AG09319 (cell line): Measurements from ENCODE around the gene MRPL52.

ENCODE experiments used
- DNase-seq: peaks from one replicate; pipeline ENCODE4 v3.0.0-alpha.2; 2010; ENCODE audit warnings: low read depth; ENCODE audit errors: extremely low read depth
- TF ChIP-seq, protein P1 (sequence below): IDR thresholded peaks from 2 replicates; pipeline ENCODE4 v1.5.1; 2011; ENCODE audit warnings: low read depth, mild to moderate bottlenecking, inconsistent platforms, low read length, moderate library complexity

MRPL52 gene

DNA sequence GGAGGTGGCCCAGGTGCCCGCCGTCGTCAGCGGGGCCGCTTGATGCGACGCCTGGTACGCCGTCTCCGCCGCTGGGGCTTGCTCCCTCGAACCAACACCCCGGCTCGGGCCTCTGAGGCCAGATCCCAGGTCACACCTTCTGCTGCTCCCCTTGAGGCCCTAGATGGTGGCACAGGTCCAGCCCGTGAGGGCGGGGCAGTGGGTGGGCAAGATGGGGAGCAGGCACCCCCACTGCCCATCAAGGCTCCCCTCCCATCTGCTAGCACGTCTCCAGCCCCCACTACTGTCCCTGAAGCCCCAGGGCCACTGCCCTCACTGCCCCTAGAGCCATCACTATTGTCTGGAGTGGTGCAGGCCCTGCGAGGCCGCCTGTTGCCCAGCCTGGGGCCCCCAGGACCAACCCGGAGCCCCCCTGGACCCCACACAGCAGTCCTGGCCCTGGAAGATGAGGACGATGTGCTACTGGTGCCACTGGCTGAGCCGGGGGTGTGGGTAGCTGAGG, 47.4 kb downstream of the MRPL52 start:
- DNase-seq = no peak
- TF ChIP-seq, protein P1, sequence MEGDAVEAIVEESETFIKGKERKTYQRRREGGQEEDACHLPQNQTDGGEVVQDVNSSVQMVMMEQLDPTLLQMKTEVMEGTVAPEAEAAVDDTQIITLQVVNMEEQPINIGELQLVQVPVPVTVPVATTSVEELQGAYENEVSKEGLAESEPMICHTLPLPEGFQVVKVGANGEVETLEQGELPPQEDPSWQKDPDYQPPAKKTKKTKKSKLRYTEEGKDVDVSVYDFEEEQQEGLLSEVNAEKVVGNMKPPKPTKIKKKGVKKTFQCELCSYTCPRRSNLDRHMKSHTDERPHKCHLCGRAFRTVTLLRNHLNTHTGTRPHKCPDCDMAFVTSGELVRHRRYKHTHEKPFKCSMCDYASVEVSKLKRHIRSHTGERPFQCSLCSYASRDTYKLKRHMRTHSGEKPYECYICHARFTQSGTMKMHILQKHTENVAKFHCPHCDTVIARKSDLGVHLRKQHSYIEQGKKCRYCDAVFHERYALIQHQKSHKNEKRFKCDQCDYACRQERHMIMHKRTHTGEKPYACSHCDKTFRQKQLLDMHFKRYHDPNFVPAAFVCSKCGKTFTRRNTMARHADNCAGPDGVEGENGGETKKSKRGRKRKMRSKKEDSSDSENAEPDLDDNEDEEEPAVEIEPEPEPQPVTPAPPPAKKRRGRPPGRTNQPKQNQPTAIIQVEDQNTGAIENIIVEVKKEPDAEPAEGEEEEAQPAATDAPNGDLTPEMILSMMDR = no peak

- TF ChIP-seq, protein P1 = no peak
- no peak for DNase-seq
These were observed 48.9 kb downstream of the MRPL52 start for GRCh38 chr14:22878271-22879246.

DNA sequence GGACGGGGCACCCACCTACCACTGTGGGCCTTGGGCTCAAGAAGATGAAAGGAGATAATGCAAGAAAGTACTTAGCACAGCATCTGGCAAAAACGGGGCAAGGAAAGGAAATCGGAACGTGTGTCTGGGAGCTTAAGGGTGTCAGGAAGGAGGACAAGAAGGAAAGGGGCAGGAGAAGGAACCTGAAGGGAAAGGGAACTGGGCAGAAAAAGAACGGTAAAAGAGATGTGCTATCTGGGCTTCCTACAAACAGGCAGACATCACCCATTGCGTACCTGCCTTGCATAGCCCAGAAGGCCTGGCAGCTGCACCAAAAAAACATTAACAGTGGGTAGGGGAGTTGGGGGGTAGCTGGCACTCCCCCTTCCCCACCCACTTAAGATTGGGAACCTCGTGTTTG, 52.4 kb downstream of the MRPL52 start:
- no peak for DNase-seq
- TF ChIP-seq, protein P1 = no peak

DNA sequence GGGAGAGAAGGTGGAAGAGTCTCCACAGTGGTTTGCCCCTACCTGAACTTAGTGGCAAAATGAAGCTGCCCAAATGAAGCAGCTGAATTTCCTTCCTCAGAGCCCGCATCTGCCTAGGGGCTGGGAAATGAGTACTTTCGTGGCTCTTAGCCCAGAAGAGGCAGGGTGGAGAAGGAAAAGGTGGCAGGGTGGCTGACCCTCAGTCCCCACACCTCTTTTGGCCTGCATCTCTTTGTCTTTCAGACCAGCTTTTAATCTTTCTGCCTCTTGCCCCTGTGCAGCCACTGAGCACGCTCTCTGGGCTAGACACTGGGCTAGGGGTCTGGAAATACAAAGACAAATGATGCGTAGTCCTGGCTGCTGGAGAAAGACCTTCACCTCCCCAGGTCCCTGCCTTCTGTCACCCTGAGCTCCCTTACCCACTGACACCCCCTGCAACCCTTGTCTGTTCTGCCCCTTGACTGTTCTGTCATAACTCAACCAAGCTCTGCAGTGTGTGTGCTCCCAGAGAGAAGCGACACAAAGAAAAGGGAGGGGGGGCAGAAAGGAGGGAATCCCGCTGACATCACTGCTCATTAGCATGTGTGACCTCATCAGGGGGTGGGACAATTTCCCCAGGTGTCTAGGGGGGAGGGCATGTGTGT, 53.0 kb downstream of the MRPL52 start:
- TF ChIP-seq, protein P1 = no peak
- DNase-seq = no peak

- TF ChIP-seq, protein P1 = no peak
- DNase-seq = no peak
These were observed 53.7 kb downstream of the MRPL52 start, which contains the start of gene REM2 for GRCh38 chr14:22883173-22883976. Gene REM2 (plus strand): TSS chr14:22883222. CDS start chr14:22883288, 66 bp downstream.

DNA sequence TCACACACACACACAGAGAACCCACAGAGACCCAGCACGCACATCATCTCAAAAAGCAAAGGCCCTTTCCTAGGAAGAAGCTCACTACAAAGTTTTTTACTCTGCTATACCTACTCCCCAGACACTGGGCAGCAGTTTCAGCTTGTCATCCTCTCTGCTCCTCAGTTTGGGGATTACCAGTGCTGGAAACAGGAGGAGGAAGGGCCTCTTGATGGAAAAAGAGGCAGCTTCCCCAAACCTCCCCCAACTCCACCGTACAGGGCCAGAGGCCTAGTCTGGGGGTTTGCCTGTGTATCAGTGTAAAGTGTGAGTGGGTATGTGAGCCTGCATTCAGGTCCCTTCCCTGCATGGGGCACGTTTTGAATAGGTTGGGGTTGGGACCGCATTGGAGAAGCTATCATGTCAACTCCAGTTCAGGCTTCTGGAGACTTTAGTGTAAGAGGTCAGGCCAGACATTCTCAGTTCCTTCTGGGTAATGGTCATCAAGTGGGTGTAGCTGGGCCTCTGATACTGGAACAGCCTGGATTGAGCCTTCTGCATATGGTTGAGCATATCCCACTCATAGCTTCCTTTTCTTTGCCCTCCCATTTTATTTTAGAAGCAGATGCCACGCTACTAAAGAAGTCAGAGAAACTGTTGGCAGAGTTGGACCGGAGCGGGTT, 54.5 kb downstream of the MRPL52 start:
- DNase-seq = no peak
- TF ChIP-seq, protein P1 = no peak
